HEK293 (cell line): ENCODE results near the gene SLC25A42.

Experiments
- CTCF ChIA-PET: fragments of 350-600 bp; formaldehyde crosslinking; extraction: SDS; loops from one replicate; lab custom pipeline; 2021; ENCODE audit warnings: antibody characterized with exemption; lab: Yijun Ruan, JAX
- POLR2A ChIA-PET: fragments of 300-600 bp; formaldehyde crosslinking; extraction: SDS; loops from one replicate; lab custom pipeline; 2020; ENCODE audit warnings: antibody characterized with exemption, inconsistent platforms; lab: Yijun Ruan, JAX
- H3K27ac ChIP-seq: fragments of 200-500 bp; sonication (Bioruptor generic); 2 replicates; pipeline ENCODE4 v1.5.1; 2014; ENCODE audit warnings: low read depth, low read length, control low read depth, inconsistent platforms; ENCODE audit errors: extremely low read depth
- H3K36me3 ChIP-seq, 2 experiments: fragments of 200-500 bp in 1 of 2; sonication (Bioruptor generic) in 1 of 2; 1 replicate in 1 of 2; 2 replicates in 1 of 2; pipeline ENCODE4 v1.5.1; 2014 to 2017; ENCODE audit warnings: inconsistent platforms in 2 of 2, low read length in 2 of 2; ENCODE audit not compliant: control insufficient read depth in 2 of 2, insufficient read depth in 1 of 2
- H3K4me1 ChIP-seq: fragments of 200-500 bp; sonication (Bioruptor generic); 2 replicates; pipeline ENCODE4 v1.5.1; 2014; ENCODE audit warnings: mild to moderate bottlenecking, low read length, inconsistent platforms; ENCODE audit not compliant: control insufficient read depth, insufficient read depth
- H3K4me3 ChIP-seq: 2 replicates; pipeline ENCODE4 v1.5.1; 2011; ENCODE audit warnings: low read depth, mild to moderate bottlenecking, control low read depth, low read length, moderate library complexity
- H3K9me3 ChIP-seq: fragments of 200-500 bp; sonication (Bioruptor generic); 2 replicates; pipeline ENCODE4 v1.5.1; 2014; ENCODE audit warnings: low read depth, low read length, inconsistent platforms; ENCODE audit not compliant: control insufficient read depth, insufficient read depth
- FEZF1 ChIP-seq: fragments of 450-650 bp; formaldehyde crosslinking; IDR thresholded peaks from 2 replicates; pipeline ENCODE4 v1.5.1; 2016; ENCODE audit warnings: missing biosample characterization, missing genetic modification characterization
- KLF9 ChIP-seq: fragments of 450-650 bp; formaldehyde crosslinking; IDR thresholded peaks from 2 replicates; pipeline ENCODE4 v1.5.1; 2016; ENCODE audit warnings: missing biosample characterization, missing genetic modification characterization, low read depth
- MZF1 ChIP-seq: fragments of 450-650 bp; formaldehyde crosslinking; IDR thresholded peaks from 2 replicates; pipeline ENCODE4 v1.5.1; 2017; ENCODE audit warnings: missing biosample characterization, missing genetic modification characterization, borderline replicate concordance
- PRDM1 ChIP-seq: fragments of 450-650 bp; formaldehyde crosslinking; IDR thresholded peaks from 2 replicates; pipeline ENCODE4; 2016; ENCODE audit warnings: missing biosample characterization, missing genetic modification characterization
- SP7 ChIP-seq: fragments of 450-650 bp; formaldehyde crosslinking; IDR thresholded peaks from 2 replicates; pipeline ENCODE4 v1.5.1; 2016; ENCODE audit warnings: missing biosample characterization, missing genetic modification characterization
- TCF7L2 ChIP-seq: IDR thresholded peaks from 2 replicates; pipeline ENCODE4 v1.6.1; 2011; ENCODE audit warnings: low read depth, mild to moderate bottlenecking, inconsistent platforms, low read length, moderate library complexity, borderline replicate concordance
- ZBTB8A ChIP-seq: fragments of 450-650 bp; formaldehyde crosslinking; IDR thresholded peaks from 2 replicates; pipeline ENCODE4 v1.5.1; 2016; ENCODE audit warnings: missing biosample characterization, missing genetic modification characterization
- ZFHX2 ChIP-seq: fragments of 450-650 bp; formaldehyde crosslinking; conservative IDR thresholded peaks from 2 replicates; pipeline ENCODE4 v1.5.1; 2016; ENCODE audit warnings: missing biosample characterization, missing genetic modification characterization
- ZNF140 ChIP-seq: fragments of 450-650 bp; formaldehyde crosslinking; IDR thresholded peaks from 2 replicates; pipeline ENCODE4 v1.5.1; 2016; ENCODE audit warnings: missing biosample characterization, missing genetic modification characterization
- ZNF211 ChIP-seq: fragments of 450-650 bp; formaldehyde crosslinking; IDR thresholded peaks from 2 replicates; pipeline ENCODE4 v1.5.1; 2016; ENCODE audit warnings: low read depth, missing biosample characterization, missing genetic modification characterization
- ZNF266 ChIP-seq: fragments of 450-650 bp; formaldehyde crosslinking; IDR thresholded peaks from 2 replicates; pipeline ENCODE4 v1.5.1; 2016; ENCODE audit warnings: missing biosample characterization, missing genetic modification characterization, low read depth
- ZNF274 ChIP-seq, 2 experiments: fragments of 200-500 bp in 1 of 2; fragments of 450-650 bp in 1 of 2; sonication (Bioruptor generic) in 1 of 2; formaldehyde crosslinking in 1 of 2; IDR thresholded peaks; 2 replicates each; pipeline versions ENCODE4 v1.5.1 to v1.6.1; 2014 to 2016; ENCODE audit warnings: borderline replicate concordance in 1 of 2, inconsistent platforms in 1 of 2, low read length in 1 of 2, missing biosample characterization in 1 of 2, missing genetic modification characterization in 1 of 2
- ZNF292 ChIP-seq: fragments of 450-650 bp; formaldehyde crosslinking; IDR thresholded peaks from 2 replicates; pipeline ENCODE4 v1.5.1; 2016; ENCODE audit warnings: low read depth, missing biosample characterization, missing genetic modification characterization, borderline replicate concordance
- ZNF501 ChIP-seq: fragments of 450-650 bp; formaldehyde crosslinking; IDR thresholded peaks from 2 replicates; pipeline ENCODE4 v1.5.1; 2016; ENCODE audit warnings: missing biosample characterization, missing genetic modification characterization
- ZNF529 ChIP-seq: fragments of 450-650 bp; formaldehyde crosslinking; IDR thresholded peaks from 2 replicates; pipeline ENCODE4 v1.5.1; 2017; ENCODE audit warnings: missing genetic modification characterization, missing biosample characterization; ENCODE audit not compliant: insufficient replicate concordance
- ZNF548 ChIP-seq: fragments of 450-650 bp; formaldehyde crosslinking; IDR thresholded peaks from 2 replicates; pipeline ENCODE4 v1.5.1; 2016; ENCODE audit warnings: missing biosample characterization, missing genetic modification characterization
- ZNF555 ChIP-seq: fragments of 450-650 bp; formaldehyde crosslinking; conservative IDR thresholded peaks from 2 replicates; pipeline ENCODE4 v1.5.1; 2017; ENCODE audit warnings: missing biosample characterization, mild to moderate bottlenecking, missing genetic modification characterization, inconsistent platforms
- ZNF560 ChIP-seq: fragments of 450-650 bp; formaldehyde crosslinking; IDR thresholded peaks from 2 replicates; pipeline ENCODE4 v1.5.1; 2017; ENCODE audit warnings: missing biosample characterization, missing genetic modification characterization, borderline replicate concordance
- ZNF623 ChIP-seq: fragments of 450-650 bp; formaldehyde crosslinking; IDR thresholded peaks from 2 replicates; pipeline ENCODE4 v1.5.1; 2016; ENCODE audit warnings: missing biosample characterization, missing genetic modification characterization
- ZNF624 ChIP-seq: fragments of 450-650 bp; formaldehyde crosslinking; IDR thresholded peaks from 2 replicates; pipeline ENCODE4 v1.5.1; 2017; ENCODE audit warnings: missing biosample characterization, missing genetic modification characterization
- ZNF654 ChIP-seq: fragments of 450-650 bp; formaldehyde crosslinking; IDR thresholded peaks from 2 replicates; pipeline ENCODE4 v1.5.1; 2016; ENCODE audit warnings: low read depth, missing biosample characterization, missing genetic modification characterization
- ZNF664 ChIP-seq: fragments of 450-650 bp; formaldehyde crosslinking; IDR thresholded peaks from 2 replicates; pipeline ENCODE4 v1.5.1; 2016; ENCODE audit warnings: missing biosample characterization, missing genetic modification characterization
- ZSCAN30 ChIP-seq: fragments of 450-650 bp; IDR thresholded peaks from 2 replicates; pipeline ENCODE4 v1.5.1; 2018; ENCODE audit warnings: missing biosample characterization, mild to moderate bottlenecking, missing genetic modification characterization, moderate library complexity
- TF ChIP-seq, protein P1 (sequence below): fragments of 450-650 bp; formaldehyde crosslinking; conservative IDR thresholded peaks from 2 replicates; pipeline ENCODE4 v1.5.1; 2016; ENCODE audit warnings: low read depth, missing biosample characterization, missing genetic modification characterization
- TF ChIP-seq, protein P2 (sequence below): fragments of 450-650 bp; formaldehyde crosslinking; conservative IDR thresholded peaks from 2 replicates; pipeline ENCODE4 v1.5.1; 2016; ENCODE audit warnings: low read depth, missing biosample characterization, missing genetic modification characterization

The SLC25A42 gene

DNA sequence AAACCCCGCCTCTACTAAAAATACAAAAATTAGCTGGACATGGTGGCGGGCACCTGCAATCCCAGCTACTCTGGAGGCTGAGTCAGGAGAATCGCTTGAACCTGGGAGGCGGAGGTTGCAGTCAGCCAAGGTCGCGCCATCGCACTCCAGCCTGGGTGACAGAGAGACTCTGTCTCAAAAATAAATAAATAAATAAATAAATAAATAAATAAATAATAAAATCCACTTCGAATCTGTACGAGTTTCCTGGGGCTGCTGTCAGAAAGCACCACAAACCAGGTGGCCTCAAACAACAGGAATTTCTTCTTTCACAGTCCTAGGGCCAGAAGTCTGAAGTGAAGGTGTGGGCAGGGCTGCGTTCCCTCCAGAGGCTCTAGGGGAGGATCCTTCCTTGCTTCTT, 38.8 kb downstream of the SLC25A42 start (continued):
- TF ChIP-seq ZNF292 (tag by site-specific recombination) (peak; percentile 54; the same call in 1 of the 2 replicates), ZNF266 (tag by site-specific recombination) (0 out of 2 replicates have a peak, but pooled peaks have one; percentile 65), ZNF560 (tag by site-specific recombination) (peak; percentile 46; the same call in 1 of the 2 replicates), ZNF623 (tag by site-specific recombination) (peak; percentile 70), ZNF529 (tag by site-specific recombination) (peak; percentile 47), ZBTB8A (tag by site-specific recombination) (peak; percentile 72), ZNF654 (tag by site-specific recombination) (peak; percentile 25; the same call in 1 of the 2 replicates), ZNF555 (tag by site-specific recombination) (peak; percentile 67), ZNF140 (tag by site-specific recombination) (peak; percentile 50; the same call in 1 of the 2 replicates), ZNF664 (tag by site-specific recombination) (0 out of 2 replicates have a peak, but pooled peaks have one; percentile 18)
- TF ChIP-seq, protein P1, sequence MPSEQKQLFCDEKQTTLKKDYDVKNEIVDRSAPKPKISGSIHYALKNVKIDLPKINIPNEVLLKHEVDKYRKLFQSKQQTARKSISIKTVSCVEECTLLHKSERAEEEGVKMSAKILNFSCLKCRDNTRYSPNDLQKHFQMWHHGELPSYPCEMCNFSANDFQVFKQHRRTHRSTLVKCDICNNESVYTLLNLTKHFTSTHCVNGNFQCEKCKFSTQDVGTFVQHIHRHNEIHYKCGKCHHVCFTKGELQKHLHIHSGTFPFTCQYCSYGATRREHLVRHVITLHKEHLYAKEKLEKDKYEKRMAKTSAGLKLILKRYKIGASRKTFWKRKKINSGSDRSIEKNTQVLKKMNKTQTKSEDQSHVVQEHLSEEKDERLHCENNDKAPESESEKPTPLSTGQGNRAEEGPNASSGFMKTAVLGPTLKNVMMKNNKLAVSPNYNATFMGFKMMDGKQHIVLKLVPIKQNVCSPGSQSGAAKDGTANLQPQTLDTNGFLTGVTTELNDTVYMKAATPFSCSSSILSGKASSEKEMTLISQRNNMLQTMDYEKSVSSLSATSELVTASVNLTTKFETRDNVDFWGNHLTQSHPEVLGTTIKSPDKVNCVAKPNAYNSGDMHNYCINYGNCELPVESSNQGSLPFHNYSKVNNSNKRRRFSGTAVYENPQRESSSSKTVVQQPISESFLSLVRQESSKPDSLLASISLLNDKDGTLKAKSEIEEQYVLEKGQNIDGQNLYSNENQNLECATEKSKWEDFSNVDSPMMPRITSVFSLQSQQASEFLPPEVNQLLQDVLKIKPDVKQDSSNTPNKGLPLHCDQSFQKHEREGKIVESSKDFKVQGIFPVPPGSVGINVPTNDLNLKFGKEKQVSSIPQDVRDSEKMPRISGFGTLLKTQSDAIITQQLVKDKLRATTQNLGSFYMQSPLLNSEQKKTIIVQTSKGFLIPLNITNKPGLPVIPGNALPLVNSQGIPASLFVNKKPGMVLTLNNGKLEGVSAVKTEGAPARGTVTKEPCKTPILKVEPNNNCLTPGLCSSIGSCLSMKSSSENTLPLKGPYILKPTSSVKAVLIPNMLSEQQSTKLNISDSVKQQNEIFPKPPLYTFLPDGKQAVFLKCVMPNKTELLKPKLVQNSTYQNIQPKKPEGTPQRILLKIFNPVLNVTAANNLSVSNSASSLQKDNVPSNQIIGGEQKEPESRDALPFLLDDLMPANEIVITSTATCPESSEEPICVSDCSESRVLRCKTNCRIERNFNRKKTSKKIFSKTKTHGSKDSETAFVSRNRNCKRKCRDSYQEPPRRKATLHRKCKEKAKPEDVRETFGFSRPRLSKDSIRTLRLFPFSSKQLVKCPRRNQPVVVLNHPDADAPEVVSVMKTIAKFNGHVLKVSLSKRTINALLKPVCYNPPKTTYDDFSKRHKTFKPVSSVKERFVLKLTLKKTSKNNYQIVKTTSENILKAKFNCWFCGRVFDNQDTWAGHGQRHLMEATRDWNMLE (tag by site-specific recombination), result peak; percentile 89
- TF ChIP-seq, protein P2, sequence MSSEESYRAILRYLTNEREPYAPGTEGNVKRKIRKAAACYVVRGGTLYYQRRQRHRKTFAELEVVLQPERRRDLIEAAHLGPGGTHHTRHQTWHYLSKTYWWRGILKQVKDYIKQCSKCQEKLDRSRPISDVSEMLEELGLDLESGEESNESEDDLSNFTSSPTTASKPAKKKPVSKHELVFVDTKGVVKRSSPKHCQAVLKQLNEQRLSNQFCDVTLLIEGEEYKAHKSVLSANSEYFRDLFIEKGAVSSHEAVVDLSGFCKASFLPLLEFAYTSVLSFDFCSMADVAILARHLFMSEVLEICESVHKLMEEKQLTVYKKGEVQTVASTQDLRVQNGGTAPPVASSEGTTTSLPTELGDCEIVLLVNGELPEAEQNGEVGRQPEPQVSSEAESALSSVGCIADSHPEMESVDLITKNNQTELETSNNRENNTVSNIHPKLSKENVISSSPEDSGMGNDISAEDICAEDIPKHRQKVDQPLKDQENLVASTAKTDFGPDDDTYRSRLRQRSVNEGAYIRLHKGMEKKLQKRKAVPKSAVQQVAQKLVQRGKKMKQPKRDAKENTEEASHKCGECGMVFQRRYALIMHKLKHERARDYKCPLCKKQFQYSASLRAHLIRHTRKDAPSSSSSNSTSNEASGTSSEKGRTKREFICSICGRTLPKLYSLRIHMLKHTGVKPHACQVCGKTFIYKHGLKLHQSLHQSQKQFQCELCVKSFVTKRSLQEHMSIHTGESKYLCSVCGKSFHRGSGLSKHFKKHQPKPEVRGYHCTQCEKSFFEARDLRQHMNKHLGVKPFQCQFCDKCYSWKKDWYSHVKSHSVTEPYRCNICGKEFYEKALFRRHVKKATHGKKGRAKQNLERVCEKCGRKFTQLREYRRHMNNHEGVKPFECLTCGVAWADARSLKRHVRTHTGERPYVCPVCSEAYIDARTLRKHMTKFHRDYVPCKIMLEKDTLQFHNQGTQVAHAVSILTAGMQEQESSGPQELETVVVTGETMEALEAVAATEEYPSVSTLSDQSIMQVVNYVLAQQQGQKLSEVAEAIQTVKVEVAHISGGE (tag by site-specific recombination), result peak; percentile 74

DNA sequence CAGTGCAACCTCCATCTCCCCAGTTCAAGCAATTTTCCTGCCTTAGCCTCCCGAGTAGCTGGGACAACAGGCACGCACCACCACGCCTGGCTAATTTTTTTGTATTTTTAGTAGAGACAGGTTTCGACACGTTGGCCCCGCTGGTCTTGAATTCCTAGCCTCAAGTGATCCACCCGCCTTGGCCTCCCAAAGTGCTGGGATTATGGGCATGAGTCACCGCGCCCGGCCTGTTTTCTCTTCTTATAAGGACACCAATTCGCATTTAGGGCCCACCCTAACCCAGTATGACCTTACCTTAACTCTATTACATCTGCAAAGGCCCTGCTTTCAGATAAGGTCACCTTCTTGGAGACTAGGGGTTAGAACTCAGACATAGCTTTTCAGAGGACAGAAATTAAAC, 39.4 kb downstream of the SLC25A42 start:
- H3K4me3 ChIP-seq, result no peak overlapping the region
- H3K4me1 ChIP-seq, result no peaks in the 10 kb centered on the region
- H3K27ac ChIP-seq, result no peak overlapping the region
- peaks cover 0 to 9% of the 10 kb centered on the region in 2 experiments; a peak in 1 of 3 replicates for H3K36me3 ChIP-seq
- CTCF ChIA-PET, result interaction anchor here (0.6 to 1.0 kb wide), 3 partner anchors 13 to 72 kb away, joined by 3 read pairs; no protein-coding TSS in a partner anchor
- H3K9me3 ChIP-seq, result no peaks in the 10 kb centered on the region
- TF ChIP-seq ZNF274 (IDR thresholded peaks at IDR 0.05; ENCODE audit: low read length) (no peak), ZNF274 (tag by site-specific recombination; IDR thresholded peaks at IDR 0.05; ENCODE audit: borderline replicate concordance) (no peak), FEZF1 (no peak), KLF9 (tag by site-specific recombination) (no peak), MZF1 (tag by site-specific recombination) (no peak), ZNF501 (tag by site-specific recombination) (no peak), ZSCAN30 (tag by site-specific recombination) (no peak), TCF7L2 (no peak), ZNF624 (tag by site-specific recombination) (no peak), SP7 (tag by site-specific recombination) (no peak), ZNF211 (no peak), ZFHX2 (tag by site-specific recombination) (no peak), ZNF548 (no peak), PRDM1 (tag by site-specific recombination) (no peak)
- TF ChIP-seq, all 188 proteins: peak for 0
- POLR2A ChIA-PET, result no interaction called here
